BE2C (cell line): ENCODE results near the gene MIEN1.

ENCODE experiments used
- DNase-seq: peaks from one replicate; pipeline ENCODE4 v3.0.0-alpha.2; 2020
- H3K27me3 ChIP-seq: fragments of 250-450 bp; sonication (Bioruptor Pico); 2 replicates; pipeline ENCODE4 v1.5.1; 2020; ENCODE audit warnings: mild to moderate bottlenecking
- H3K36me3 ChIP-seq: fragments of 250-450 bp; sonication (Bioruptor Pico); 2 replicates; pipeline ENCODE4 v1.5.1; 2020; ENCODE audit warnings: mild to moderate bottlenecking
- H3K4me1 ChIP-seq: fragments of 250-450 bp; sonication (Bioruptor Pico); 2 replicates; pipeline ENCODE4 v1.5.1; 2020
- H3K4me3 ChIP-seq: 2 replicates; pipeline ENCODE4 v1.5.1; 2011; ENCODE audit warnings: low read depth, low read length
- H3K9me3 ChIP-seq: fragments of 250-450 bp; sonication (Bioruptor Pico); 2 replicates; pipeline ENCODE4 v1.5.1; 2020
- CTCF ChIP-seq: IDR thresholded peaks from 2 replicates; pipeline ENCODE4 v1.5.1; 2012; ENCODE audit warnings: mild to moderate bottlenecking, low read depth, low read length

Gene MIEN1

GRCh38 chr17:39697961-39698360, 32.4 kb downstream of the MIEN1 start:
- Histone ChIP-seq H3K4me1 (no peaks in the 10 kb centered on the region), H3K4me3 (no peak overlapping the region), H3K36me3 (no peaks in the 10 kb centered on the region), H3K9me3 (no peaks in the 10 kb centered on the region), H3K27me3 (peaks cover 37% of the 10 kb centered on the region)
- no peak for DNase-seq
- TF ChIP-seq CTCF = no peak

DNA sequence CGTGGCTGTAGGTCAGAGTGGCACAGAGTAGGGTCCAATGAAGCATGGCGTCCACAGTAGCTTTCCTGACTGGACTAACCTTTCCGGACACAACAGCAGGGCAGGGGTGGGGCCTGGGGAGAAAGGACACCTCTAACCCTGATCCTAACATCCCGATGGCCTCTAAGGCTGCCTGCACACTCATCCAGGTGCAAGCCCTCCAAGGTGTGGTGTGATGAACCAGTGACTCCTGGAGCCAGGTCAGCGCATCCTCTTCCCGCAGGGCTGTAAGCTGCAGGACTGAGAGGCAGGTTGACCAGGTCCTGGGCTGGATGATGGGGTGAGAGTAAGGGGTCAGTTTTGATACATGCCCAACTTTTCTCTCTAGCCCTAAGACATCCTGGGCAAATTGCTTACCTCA, 33.6 kb downstream of the MIEN1 start:
- H3K9me3 ChIP-seq = no peaks in the 10 kb centered on the region
- no peak for TF ChIP-seq CTCF
- H3K4me3 ChIP-seq = no peak overlapping the region
- H3K4me1 ChIP-seq = no peaks in the 10 kb centered on the region
- no peaks in the 10 kb centered on the region for H3K36me3 ChIP-seq
- DNase-seq = no peak
- peaks cover 29% of the 10 kb centered on the region for H3K27me3 ChIP-seq

DNA sequence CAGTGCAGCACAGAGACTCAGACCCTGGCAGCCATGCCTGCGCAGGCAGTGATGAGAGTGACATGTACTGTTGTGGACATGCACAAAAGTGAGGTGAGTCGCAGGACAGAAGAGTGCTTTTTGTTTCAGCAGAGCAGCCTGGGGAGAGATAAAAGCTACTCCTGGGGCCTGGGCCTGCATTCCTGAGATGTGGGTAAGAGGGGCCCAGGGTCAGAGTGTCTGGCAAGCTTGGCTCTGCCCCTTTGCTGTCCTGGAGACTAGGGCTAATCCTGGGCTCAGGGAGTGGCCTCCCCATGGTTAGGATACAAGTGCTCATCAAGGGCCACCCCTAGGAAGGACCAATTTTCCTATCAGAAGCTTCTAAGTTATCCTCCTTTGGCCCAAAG, 35.2 kb downstream of the MIEN1 start:
- no peak for TF ChIP-seq CTCF
- H3K27me3 ChIP-seq = peaks cover 12% of the 10 kb centered on the region
- H3K4me1 ChIP-seq = no peaks in the 10 kb centered on the region
- no peak for DNase-seq
- H3K9me3 ChIP-seq = no peaks in the 10 kb centered on the region
- H3K36me3 ChIP-seq = no peaks in the 10 kb centered on the region
- H3K4me3 ChIP-seq = no peak overlapping the region

GRCh38 chr17:39694593-39694992, 35.7 kb downstream of the MIEN1 start:
- TF ChIP-seq CTCF = no peak
- H3K36me3 ChIP-seq = no peaks in the 10 kb centered on the region
- H3K4me1 ChIP-seq = no peaks in the 10 kb centered on the region
- H3K4me3 ChIP-seq = no peak overlapping the region
- no peak for DNase-seq
- no peaks in the 10 kb centered on the region for H3K9me3 ChIP-seq
- H3K27me3 ChIP-seq = peaks cover 7% of the 10 kb centered on the region

DNA sequence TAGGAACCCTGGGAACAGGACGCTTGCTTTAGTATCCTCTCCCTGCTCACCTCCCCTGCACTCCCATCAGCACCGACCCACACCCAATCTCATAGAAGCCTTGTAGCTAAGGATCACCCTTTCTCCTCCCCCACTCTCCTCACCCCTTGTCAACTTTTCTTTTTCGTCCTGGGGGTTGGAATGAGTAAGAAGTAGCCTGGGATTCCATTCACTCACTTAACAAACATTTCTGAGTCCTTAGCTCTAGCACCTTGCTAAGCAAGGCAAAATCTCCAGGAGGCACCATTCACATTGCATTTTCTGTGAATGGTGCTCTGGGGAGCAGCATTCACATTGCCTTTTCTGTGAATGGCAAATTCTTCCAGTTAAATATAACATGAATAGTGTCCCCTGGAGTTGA, 41.4 kb downstream of the MIEN1 start:
- no peak for DNase-seq
- no peak for TF ChIP-seq CTCF
- H3K4me1 ChIP-seq = no peaks in the 10 kb centered on the region
- H3K36me3 ChIP-seq = no peaks in the 10 kb centered on the region; the same call in 1 of the 2 replicates
- H3K9me3 ChIP-seq = no peaks in the 10 kb centered on the region
- no peaks in the 10 kb centered on the region for H3K27me3 ChIP-seq
- peak overlapping the region; percentile 94 for H3K4me3 ChIP-seq

DNA sequence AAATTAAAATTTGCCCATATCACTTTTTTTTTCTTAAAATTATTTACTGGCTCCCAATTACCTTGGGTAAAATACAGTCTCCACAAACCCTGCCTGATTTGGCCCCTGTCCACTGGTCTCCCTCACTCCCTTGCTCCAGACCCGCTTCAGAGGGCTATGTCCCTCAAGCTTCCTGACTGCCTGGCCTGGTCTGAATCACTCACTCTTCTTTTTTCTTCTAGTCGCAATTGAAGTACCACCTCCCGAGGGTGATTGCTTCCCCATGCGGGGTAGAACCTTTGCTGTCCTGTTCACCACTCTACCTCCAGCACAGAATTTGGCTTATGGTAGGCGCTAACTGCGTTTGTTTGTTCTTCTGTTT, 41.9 kb downstream of the MIEN1 start:
- H3K9me3 ChIP-seq = no peaks in the 10 kb centered on the region
- H3K36me3 ChIP-seq = no peaks in the 10 kb centered on the region; the same call in 1 of the 2 replicates
- no peak for TF ChIP-seq CTCF
- DNase-seq = no peak
- no peaks in the 10 kb centered on the region for H3K27me3 ChIP-seq
- H3K4me3 ChIP-seq = peak overlapping the region; percentile 94
- H3K4me1 ChIP-seq = no peaks in the 10 kb centered on the region
